SK-N-SH (cell line): ENCODE data around the gene ABCG4. TPM values are rescaled to one million over a fixed set of nuclear protein-coding genes. Genes with fewer than 3 reads are reported as not detected.

Experiments used
- CTCF ChIA-PET: fragments of 300-600, 350-600 bp; formaldehyde crosslinking; extraction: SDS; loops from one replicate; lab custom pipeline; 2021; lab: Yijun Ruan, JAX
- POLR2A ChIA-PET: fragments of 350-600 bp; sonication (Branson Sonifier 250); formaldehyde crosslinking; extraction: SDS; loops from one replicate; lab custom pipeline; 2020; ENCODE audit warnings: antibody characterized with exemption, inconsistent platforms; lab: Yijun Ruan, JAX
- DNase-seq: peaks from one replicate; pipeline ENCODE4 v3.0.0; 2012
- H2AFZ ChIP-seq: fragments of 200-600 bp; sonication (generic); 2 replicates; pipeline ENCODE4 v1.8.1; 2016; ENCODE audit warnings: antibody characterized with exemption, mild to moderate bottlenecking, low read depth
- H3F3A ChIP-seq: fragments of 200-600 bp; sonication (generic); replicated peaks from 2 replicates; pipeline ENCODE3; 2016; ENCODE audit warnings: antibody characterized with exemption, mild to moderate bottlenecking; ENCODE audit not compliant: insufficient read depth
- H3K27ac ChIP-seq, 2 experiments: fragments of 200-500 bp in 1 of 2; fragments of 200-600 bp in 1 of 2; sonication (Bioruptor generic) in 1 of 2; sonication (generic), shearing (Covaris generic) in 1 of 2; 2 replicates each; pipeline versions ENCODE4 v1.5.1 to v1.6.1; 2014 to 2016; ENCODE audit warnings: low read depth in 2 of 2, inconsistent platforms in 1 of 2, low read length in 1 of 2, mild to moderate bottlenecking in 1 of 2, mixed read lengths in 1 of 2
- H3K27me3 ChIP-seq: fragments of 200-600 bp; sonication (generic), shearing (Covaris generic); 2 replicates; pipeline ENCODE4 v1.6.1; 2016; ENCODE audit warnings: mixed run types; ENCODE audit not compliant: insufficient read depth
- H3K36me3 ChIP-seq, 2 experiments: fragments of 200-500 bp in 1 of 2; fragments of 200-600 bp in 1 of 2; sonication (Bioruptor generic) in 1 of 2; sonication (generic) in 1 of 2; replicated peaks in 1 of 2; 2 replicates each; pipeline versions ENCODE3 to v1.5.1; 2014 to 2016; ENCODE audit warnings: low read length in 1 of 2, mild to moderate bottlenecking in 1 of 2; ENCODE audit not compliant: insufficient read depth in 2 of 2, control insufficient read depth in 1 of 2
- H3K4me1 ChIP-seq, 2 experiments: fragments of 200-500 bp in 1 of 2; fragments of 200-600 bp in 1 of 2; sonication (Bioruptor generic) in 1 of 2; sonication (generic), shearing (Covaris generic) in 1 of 2; 2 replicates each; pipeline versions ENCODE4 v1.5.1 to v1.6.1; 2014 to 2016; ENCODE audit warnings: low read depth in 1 of 2, low read length in 1 of 2, mixed run types in 1 of 2; ENCODE audit not compliant: insufficient read depth in 2 of 2, control insufficient read depth in 1 of 2
- H3K4me2 ChIP-seq: fragments of 200-600 bp; sonication (generic), shearing (Covaris generic); 2 replicates; pipeline ENCODE4 v1.6.1; 2017; ENCODE audit warnings: mixed run types
- H3K4me3 ChIP-seq, 2 experiments: fragments of 200-500 bp in 1 of 2; fragments of 200-600 bp in 1 of 2; sonication (Bioruptor generic) in 1 of 2; sonication (generic), shearing (Covaris generic) in 1 of 2; 2 replicates each; pipeline versions ENCODE4 v1.5.1 to v1.8.1; 2014 to 2016; ENCODE audit warnings: low read depth in 2 of 2, inconsistent platforms in 1 of 2, low read length in 1 of 2, mild to moderate bottlenecking in 1 of 2, mixed read lengths in 1 of 2, moderate library complexity in 1 of 2
- H3K79me2 ChIP-seq: fragments of 200-600 bp; sonication (generic); 2 replicates; pipeline ENCODE4 v1.8.1; 2017; ENCODE audit warnings: mild to moderate bottlenecking; ENCODE audit not compliant: insufficient read depth
- H3K9ac ChIP-seq: fragments of 200-600 bp; sonication (generic); 2 replicates; pipeline ENCODE4 v1.6.1; 2017; ENCODE audit warnings: mixed run types
- H3K9me2 ChIP-seq: fragments of 200-600 bp; sonication (generic); 2 replicates; pipeline ENCODE4 v1.6.1; 2017; ENCODE audit warnings: mixed run types
- H3K9me3 ChIP-seq: fragments of 200-600 bp; sonication (generic); 2 replicates; pipeline ENCODE4 v1.6.1; 2017; ENCODE audit warnings: mixed run types, mild to moderate bottlenecking, moderate library complexity
- H4K20me1 ChIP-seq: fragments of 200-600 bp; sonication (generic); 2 replicates; pipeline ENCODE4 v1.6.1; 2017; ENCODE audit warnings: mild to moderate bottlenecking, mixed run types; ENCODE audit not compliant: insufficient read depth
- EZH2phosphoT487 ChIP-seq: fragments of 200-600 bp; sonication (generic); IDR thresholded peaks from 2 replicates; pipeline ENCODE4 v1.6.1; 2017; ENCODE audit warnings: low read depth, mixed run types, mild to moderate bottlenecking, antibody characterized with exemption, moderate library complexity, borderline replicate concordance
- FOSL2 ChIP-seq: IDR thresholded peaks from 2 replicates; pipeline ENCODE4 v1.4.0; 2012; ENCODE audit warnings: low read depth, mild to moderate bottlenecking, moderate library complexity, borderline replicate concordance
- GABPA ChIP-seq: IDR thresholded peaks from 2 replicates; pipeline ENCODE4 v1.4.0; 2012; ENCODE audit warnings: low read depth, mild to moderate bottlenecking
- JUND ChIP-seq: IDR thresholded peaks from 2 replicates; pipeline ENCODE4 v1.4.0; 2012
- NRF1 ChIP-seq: IDR thresholded peaks from 2 replicates; pipeline ENCODE4 v1.6.1; 2012; ENCODE audit warnings: low read depth, mild to moderate bottlenecking, low read length
- POLR2AphosphoS5 ChIP-seq: IDR thresholded peaks from 2 replicates; pipeline ENCODE4 v1.6.1; 2012; ENCODE audit warnings: low read depth, low read length
- RAD21 ChIP-seq: IDR thresholded peaks from 2 replicates; pipeline ENCODE4 v1.6.1; 2012; ENCODE audit warnings: mild to moderate bottlenecking, low read length
- RCOR1 ChIP-seq: fragments of 150-350 bp; IDR thresholded peaks from 2 replicates; pipeline ENCODE4 v1.6.1; 2017; ENCODE audit warnings: antibody characterized with exemption, low read length
- RFX5 ChIP-seq: IDR thresholded peaks from 2 replicates; pipeline ENCODE4 v1.6.1; 2012; ENCODE audit warnings: mild to moderate bottlenecking, improper control_type of control experiment, low read length
- SMC3 ChIP-seq: IDR thresholded peaks from 2 replicates; pipeline ENCODE4 v1.6.1; 2012; ENCODE audit warnings: low read depth, low read length, improper control_type of control experiment
- TAF1 ChIP-seq: IDR thresholded peaks from 2 replicates; pipeline ENCODE4 v1.6.1; 2012; ENCODE audit warnings: low read depth, mild to moderate bottlenecking, low read length, moderate library complexity, borderline replicate concordance
- YY1 ChIP-seq: IDR thresholded peaks from 2 replicates; pipeline ENCODE4 v1.4.0; 2012; ENCODE audit warnings: low read depth, mild to moderate bottlenecking
- WGBS: methylation state at CpG from one replicate; pipeline ENCODE4 v1.1.6; 2017; ENCODE audit warnings: low lambda C conversion rate; 5-methylcytosine and 5-hydroxymethylcytosine counted together
- polyA plus RNA-seq, 3 experiments: library from polyadenylated mRNA; depleted of rRNA; stranded (reverse); fragments of >200 nt; gene quantifications; 2 replicates each; pipeline ENCODE4 v1.2.3, GENCODE V29; 2012
- TF ChIP-seq, protein P1 (sequence below): IDR thresholded peaks from 2 replicates; pipeline ENCODE4; 2012
- TF ChIP-seq, protein P2 (sequence below): fragments of 200-600 bp; sonication (generic); IDR thresholded peaks from 2 replicates; pipeline ENCODE4 v1.6.1; 2017; ENCODE audit warnings: antibody characterized with exemption, mild to moderate bottlenecking, moderate library complexity
- TF ChIP-seq, protein P3 (sequence below): IDR thresholded peaks from 2 replicates; pipeline ENCODE4 v1.6.1; 2012; ENCODE audit warnings: mild to moderate bottlenecking, low read depth, low read length, moderate library complexity
- TF ChIP-seq, protein P4 (sequence below): fragments of 150-350 bp; IDR thresholded peaks from 2 replicates; pipeline ENCODE4 v1.6.1; 2017; ENCODE audit warnings: antibody characterized with exemption, low read length, low read depth, borderline replicate concordance
- TF ChIP-seq, protein P5 (sequence below): IDR thresholded peaks from 2 replicates; pipeline ENCODE4 v1.4.0; 2012; ENCODE audit warnings: low read depth, borderline replicate concordance

Gene ABCG4
- polyA plus RNA-seq, 1 of the 3 experiments (the other 2 are of a cell fraction): 0.72 TPM

DNA sequence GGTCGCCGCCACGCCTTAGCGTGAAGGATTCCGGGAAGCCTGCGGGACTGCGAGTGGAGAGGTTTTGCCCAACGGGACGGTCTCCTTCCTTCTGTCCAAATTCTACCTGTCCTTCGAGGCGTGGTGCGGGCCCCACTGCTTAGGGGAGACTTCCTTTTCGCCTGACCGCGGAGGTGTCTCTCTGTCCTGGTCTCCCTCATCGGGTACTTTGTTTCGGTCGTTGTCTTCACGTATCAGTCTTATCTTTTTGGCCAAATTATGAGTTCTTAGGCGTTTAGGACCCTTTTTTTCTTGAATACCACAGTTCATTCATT, 27.1 kb upstream of the ABCG4 start (continued):
- TF ChIP-seq, protein P1, sequence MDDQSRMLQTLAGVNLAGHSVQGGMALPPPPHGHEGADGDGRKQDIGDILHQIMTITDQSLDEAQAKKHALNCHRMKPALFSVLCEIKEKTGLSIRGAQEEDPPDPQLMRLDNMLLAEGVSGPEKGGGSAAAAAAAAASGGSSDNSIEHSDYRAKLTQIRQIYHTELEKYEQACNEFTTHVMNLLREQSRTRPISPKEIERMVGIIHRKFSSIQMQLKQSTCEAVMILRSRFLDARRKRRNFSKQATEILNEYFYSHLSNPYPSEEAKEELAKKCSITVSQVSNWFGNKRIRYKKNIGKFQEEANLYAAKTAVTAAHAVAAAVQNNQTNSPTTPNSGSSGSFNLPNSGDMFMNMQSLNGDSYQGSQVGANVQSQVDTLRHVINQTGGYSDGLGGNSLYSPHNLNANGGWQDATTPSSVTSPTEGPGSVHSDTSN: no peak
- TF ChIP-seq YY1: no peak
- no peak for TF ChIP-seq RFX5
- TF ChIP-seq RAD21: no peak

DNA sequence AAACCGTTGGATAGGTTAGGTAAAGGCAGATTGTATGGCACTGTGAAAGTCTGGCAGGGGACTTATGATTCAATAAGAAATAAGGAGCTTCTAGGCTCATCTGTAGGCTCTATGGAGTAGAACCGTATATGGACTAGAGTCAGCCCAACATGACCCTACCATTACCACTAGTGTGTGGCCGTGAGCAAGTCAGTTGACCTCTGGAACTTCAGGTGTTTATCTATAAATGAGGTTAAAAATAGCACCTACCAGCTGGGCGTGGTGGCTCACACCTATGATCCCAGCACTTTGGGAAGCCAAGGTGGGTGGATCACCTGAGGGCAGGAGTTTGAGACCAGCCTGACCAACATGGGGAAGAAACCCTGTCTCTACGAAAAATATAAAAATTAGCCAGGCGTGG, 23.0 kb upstream of the ABCG4 start:
- H3K27me3 ChIP-seq: no peaks in the 10 kb centered on the region
- no peak overlapping the region for H3K9ac ChIP-seq
- 95% methylated on average over 5 of the region's 6 CpGs for WGBS
- CTCF ChIA-PET: interaction anchor here (0.9 to 3.1 kb wide), 4 partner anchors 9 to 71 kb away, joined by 3 to 11 read pairs (median 6); no protein-coding TSS in a partner anchor
- H3K9me2 ChIP-seq: no peaks in the 10 kb centered on the region
- H3K36me3 ChIP-seq: peaks cover 17 to 24% of the 10 kb centered on the region in 2 experiments
- no peak overlapping the region for H2AFZ ChIP-seq
- peaks cover 46% of the 10 kb centered on the region for H3K79me2 ChIP-seq
- TF ChIP-seq RAD21: no peak
- TF ChIP-seq EZH2phosphoT487: no peak
- TF ChIP-seq, all 33 proteins: peak for 0
- POLR2A ChIA-PET: no interaction called here
- Histone ChIP-seq H3K4me2 (no peak overlapping the region), H3K9me3 (no peaks in the 10 kb centered on the region), H3K4me3 (no peak overlapping the region), H3K4me1 (peaks cover 7 to 9% of the 10 kb centered on the region in 2 experiments; a peak in 2 of 4 replicates), H4K20me1 (no peaks in the 10 kb centered on the region), H3K27ac (no peak overlapping the region), H3F3A (no peaks in the 10 kb centered on the region)
- DNase-seq: no peak

DNA sequence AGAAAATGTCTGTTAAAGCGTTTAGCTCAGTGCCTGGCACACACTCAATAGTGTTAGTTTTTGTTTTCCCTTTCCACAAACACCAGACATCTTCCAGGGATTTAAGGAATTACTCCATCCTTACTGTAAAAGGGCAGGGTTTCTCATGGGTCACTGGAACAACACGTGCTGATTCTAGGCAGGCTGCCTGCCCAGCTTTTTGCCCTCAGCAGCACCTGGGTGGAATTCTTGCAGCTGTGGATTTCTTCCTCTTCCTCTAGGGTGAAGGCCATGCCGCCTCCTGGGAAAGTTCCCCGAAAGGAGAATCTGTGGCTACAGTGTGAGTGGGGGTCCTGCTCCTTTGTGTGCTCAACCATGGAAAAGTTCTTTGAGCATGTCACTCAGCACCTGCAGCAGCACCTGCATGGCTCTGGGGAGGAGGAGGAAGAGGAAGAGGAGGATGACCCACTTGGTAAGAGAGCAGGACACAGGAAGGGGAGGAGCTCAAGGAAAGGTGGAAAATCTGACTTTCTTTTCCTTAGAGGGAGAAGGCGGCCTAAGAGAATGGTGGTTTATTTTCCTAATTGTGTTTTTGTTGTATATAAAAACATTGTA, 22.1 kb upstream of the ABCG4 start:
- H3K9ac ChIP-seq: no peak overlapping the region
- peaks cover 24 to 25% of the 10 kb centered on the region in 2 experiments for H3K36me3 ChIP-seq
- ChIA-PET CTCF (interaction anchor here (0.8 to 1.9 kb wide), 4 partner anchors 19 to 197 kb away, joined by 3 to 8 read pairs (median 3); partner anchors contain the start of gene DPAGT1), POLR2A (no interaction called here)
- H3K4me2 ChIP-seq: no peak overlapping the region
- H3K9me2 ChIP-seq: no peaks in the 10 kb centered on the region
- H3K27ac ChIP-seq: no peak overlapping the region
- no peaks in the 10 kb centered on the region for H3F3A ChIP-seq
- DNase-seq: no peak
- no peaks in the 10 kb centered on the region for H3K9me3 ChIP-seq
- H3K79me2 ChIP-seq: peaks cover 42% of the 10 kb centered on the region
- 82% methylated on average over 5 of the region's 5 CpGs for WGBS
- no peaks in the 10 kb centered on the region for H4K20me1 ChIP-seq
- no peak overlapping the region for H3K4me3 ChIP-seq
- peaks cover 7% of the 10 kb centered on the region in 2 experiments; a peak in 2 of 4 replicates for H3K4me1 ChIP-seq
- no peak overlapping the region for H2AFZ ChIP-seq
- no peaks in the 10 kb centered on the region for H3K27me3 ChIP-seq
- TF ChIP-seq GABPA (no peak), TAF1 (no peak), RAD21 (no peak), JUND (no peak), POLR2AphosphoS5 (no peak), EZH2phosphoT487 (no peak), FOSL2 (no peak), SMC3 (no peak), RCOR1 (no peak), NRF1 (no peak)
- TF ChIP-seq, protein P2, sequence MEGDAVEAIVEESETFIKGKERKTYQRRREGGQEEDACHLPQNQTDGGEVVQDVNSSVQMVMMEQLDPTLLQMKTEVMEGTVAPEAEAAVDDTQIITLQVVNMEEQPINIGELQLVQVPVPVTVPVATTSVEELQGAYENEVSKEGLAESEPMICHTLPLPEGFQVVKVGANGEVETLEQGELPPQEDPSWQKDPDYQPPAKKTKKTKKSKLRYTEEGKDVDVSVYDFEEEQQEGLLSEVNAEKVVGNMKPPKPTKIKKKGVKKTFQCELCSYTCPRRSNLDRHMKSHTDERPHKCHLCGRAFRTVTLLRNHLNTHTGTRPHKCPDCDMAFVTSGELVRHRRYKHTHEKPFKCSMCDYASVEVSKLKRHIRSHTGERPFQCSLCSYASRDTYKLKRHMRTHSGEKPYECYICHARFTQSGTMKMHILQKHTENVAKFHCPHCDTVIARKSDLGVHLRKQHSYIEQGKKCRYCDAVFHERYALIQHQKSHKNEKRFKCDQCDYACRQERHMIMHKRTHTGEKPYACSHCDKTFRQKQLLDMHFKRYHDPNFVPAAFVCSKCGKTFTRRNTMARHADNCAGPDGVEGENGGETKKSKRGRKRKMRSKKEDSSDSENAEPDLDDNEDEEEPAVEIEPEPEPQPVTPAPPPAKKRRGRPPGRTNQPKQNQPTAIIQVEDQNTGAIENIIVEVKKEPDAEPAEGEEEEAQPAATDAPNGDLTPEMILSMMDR: no peak
- TF ChIP-seq, protein P3, sequence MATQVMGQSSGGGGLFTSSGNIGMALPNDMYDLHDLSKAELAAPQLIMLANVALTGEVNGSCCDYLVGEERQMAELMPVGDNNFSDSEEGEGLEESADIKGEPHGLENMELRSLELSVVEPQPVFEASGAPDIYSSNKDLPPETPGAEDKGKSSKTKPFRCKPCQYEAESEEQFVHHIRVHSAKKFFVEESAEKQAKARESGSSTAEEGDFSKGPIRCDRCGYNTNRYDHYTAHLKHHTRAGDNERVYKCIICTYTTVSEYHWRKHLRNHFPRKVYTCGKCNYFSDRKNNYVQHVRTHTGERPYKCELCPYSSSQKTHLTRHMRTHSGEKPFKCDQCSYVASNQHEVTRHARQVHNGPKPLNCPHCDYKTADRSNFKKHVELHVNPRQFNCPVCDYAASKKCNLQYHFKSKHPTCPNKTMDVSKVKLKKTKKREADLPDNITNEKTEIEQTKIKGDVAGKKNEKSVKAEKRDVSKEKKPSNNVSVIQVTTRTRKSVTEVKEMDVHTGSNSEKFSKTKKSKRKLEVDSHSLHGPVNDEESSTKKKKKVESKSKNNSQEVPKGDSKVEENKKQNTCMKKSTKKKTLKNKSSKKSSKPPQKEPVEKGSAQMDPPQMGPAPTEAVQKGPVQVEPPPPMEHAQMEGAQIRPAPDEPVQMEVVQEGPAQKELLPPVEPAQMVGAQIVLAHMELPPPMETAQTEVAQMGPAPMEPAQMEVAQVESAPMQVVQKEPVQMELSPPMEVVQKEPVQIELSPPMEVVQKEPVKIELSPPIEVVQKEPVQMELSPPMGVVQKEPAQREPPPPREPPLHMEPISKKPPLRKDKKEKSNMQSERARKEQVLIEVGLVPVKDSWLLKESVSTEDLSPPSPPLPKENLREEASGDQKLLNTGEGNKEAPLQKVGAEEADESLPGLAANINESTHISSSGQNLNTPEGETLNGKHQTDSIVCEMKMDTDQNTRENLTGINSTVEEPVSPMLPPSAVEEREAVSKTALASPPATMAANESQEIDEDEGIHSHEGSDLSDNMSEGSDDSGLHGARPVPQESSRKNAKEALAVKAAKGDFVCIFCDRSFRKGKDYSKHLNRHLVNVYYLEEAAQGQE: no peak
- TF ChIP-seq, protein P4, sequence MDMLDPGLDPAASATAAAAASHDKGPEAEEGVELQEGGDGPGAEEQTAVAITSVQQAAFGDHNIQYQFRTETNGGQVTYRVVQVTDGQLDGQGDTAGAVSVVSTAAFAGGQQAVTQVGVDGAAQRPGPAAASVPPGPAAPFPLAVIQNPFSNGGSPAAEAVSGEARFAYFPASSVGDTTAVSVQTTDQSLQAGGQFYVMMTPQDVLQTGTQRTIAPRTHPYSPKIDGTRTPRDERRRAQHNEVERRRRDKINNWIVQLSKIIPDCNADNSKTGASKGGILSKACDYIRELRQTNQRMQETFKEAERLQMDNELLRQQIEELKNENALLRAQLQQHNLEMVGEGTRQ: no peak
- TF ChIP-seq, protein P5, sequence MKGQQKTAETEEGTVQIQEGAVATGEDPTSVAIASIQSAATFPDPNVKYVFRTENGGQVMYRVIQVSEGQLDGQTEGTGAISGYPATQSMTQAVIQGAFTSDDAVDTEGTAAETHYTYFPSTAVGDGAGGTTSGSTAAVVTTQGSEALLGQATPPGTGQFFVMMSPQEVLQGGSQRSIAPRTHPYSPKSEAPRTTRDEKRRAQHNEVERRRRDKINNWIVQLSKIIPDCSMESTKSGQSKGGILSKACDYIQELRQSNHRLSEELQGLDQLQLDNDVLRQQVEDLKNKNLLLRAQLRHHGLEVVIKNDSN: no peak
